HG03103 (cell line): ENCODE data around the gene PROSER1.
"Not testable (repeated sequence)": the region's sequence is repeated elsewhere in the genome, so short reads cannot be mapped to it uniquely, and the experiment has no call there.

Source experiments
- ATAC-seq: cut with Tn5 transposase; IDR thresholded peaks from one replicate; pipeline ENCODE4 v1.9.1; 2021; ENCODE audit warnings: low read depth; ENCODE audit not compliant: unreplicated experiment

Gene PROSER1

GRCh38 chr13:39032150-39032549 lies 5.7 kb downstream of the PROSER1 start:
- ATAC-seq = no peak

- ATAC-seq = no peak
Observed at GRCh38 chr13:39025433-39025839, 12.5 kb downstream of the PROSER1 start.

GRCh38 chr13:39023761-39024160 lies 14.1 kb downstream of the PROSER1 start:
- no peak for ATAC-seq

GRCh38 chr13:39023316-39023715 lies 14.6 kb downstream of the PROSER1 start:
- no peak for ATAC-seq

GRCh38 chr13:39020853-39021462 lies 16.9 kb downstream of the PROSER1 start:
- no peak for ATAC-seq

GRCh38 chr13:39016787-39017186 lies 21.1 kb downstream of the PROSER1 start:
- ATAC-seq = peak; percentile 69

GRCh38 chr13:39016087-39016486 lies 21.8 kb downstream of the PROSER1 start:
- no peak for ATAC-seq

- ATAC-seq = no peak
Observed at GRCh38 chr13:39013462-39013861, 24.4 kb downstream of the PROSER1 start.

GRCh38 chr13:39012608-39013007 lies 25.3 kb downstream of the PROSER1 start:
- no peak for ATAC-seq

GRCh38 chr13:39006371-39007111 lies 31.3 kb downstream of the PROSER1 start:
- ATAC-seq = not testable (repeated sequence)

- ATAC-seq = no peak
Observed at GRCh38 chr13:38998739-38999138, 39.1 kb downstream of the PROSER1 start.

- no peak for ATAC-seq
Observed at GRCh38 chr13:38993381-38993780, 44.5 kb downstream of the PROSER1 start.

- ATAC-seq = no peak
Observed at GRCh38 chr13:38990693-38991092, 47.2 kb downstream of the PROSER1 start, which contains the start of gene STOML3. TSS of gene STOML3 (minus strand) at chr13:38990831. CDS start at chr13:38990721, 110 bp downstream.

GRCh38 chr13:38981096-38981495 lies 56.8 kb downstream of the PROSER1 start:
- ATAC-seq = no peak

- ATAC-seq = no peak
Observed at GRCh38 chr13:38980750-38981078, 57.2 kb downstream of the PROSER1 start.

- no peak for ATAC-seq
Observed at GRCh38 chr13:38979891-38980749, 57.8 kb downstream of the PROSER1 start.

GRCh38 chr13:38970380-38971051 lies 67.4 kb downstream of the PROSER1 start:
- no peak for ATAC-seq

- no peak for ATAC-seq
Observed at GRCh38 chr13:38969187-38969586, 68.7 kb downstream of the PROSER1 start.

GRCh38 chr13:38967446-38967845 lies 70.4 kb downstream of the PROSER1 start:
- ATAC-seq = no peak

- ATAC-seq = no peak
Observed at GRCh38 chr13:38965281-38965680, 72.6 kb downstream of the PROSER1 start.

GRCh38 chr13:38960175-38960574 lies 77.7 kb downstream of the PROSER1 start:
- ATAC-seq = no peak
